H9 (cell line): Measurements from ENCODE around the gene NKAIN4. TPM values are rescaled to one million over a fixed set of nuclear protein-coding genes. Genes with fewer than 3 reads are reported as not detected.

Experiments used
- DNase-seq: peaks from one replicate; pipeline ENCODE4 v3.0.0-alpha.2; 2017
- H2AFZ ChIP-seq: one replicate; pipeline ENCODE4 v1.6.1; 2013; ENCODE audit warnings: mild to moderate bottlenecking, low read length, control low read depth, moderate library complexity
- H2AK5ac ChIP-seq: 2 replicates; pipeline ENCODE4 v1.6.1; 2013; ENCODE audit warnings: low read length, control low read depth, mixed read lengths; ENCODE audit not compliant: insufficient read length
- H2BK120ac ChIP-seq: one replicate; pipeline ENCODE4 v1.6.1; 2013; ENCODE audit warnings: low read depth, mild to moderate bottlenecking, low read length, control low read depth, inconsistent platforms; ENCODE audit not compliant: poor library complexity, severe bottlenecking
- H2BK12ac ChIP-seq: 2 replicates; pipeline ENCODE4 v1.6.1; 2013; ENCODE audit warnings: low read length, control low read depth, mixed read lengths, low read depth; ENCODE audit not compliant: insufficient read length
- H2BK15ac ChIP-seq: 2 replicates; pipeline ENCODE4 v1.6.1; 2013; ENCODE audit warnings: low read depth, low read length, control low read depth
- H2BK20ac ChIP-seq: one replicate; pipeline ENCODE4 v1.6.1; 2013; ENCODE audit warnings: low read depth, mild to moderate bottlenecking, low read length, control low read depth, inconsistent platforms; ENCODE audit not compliant: poor library complexity, severe bottlenecking
- H2BK5ac ChIP-seq: 2 replicates; pipeline ENCODE4 v1.6.1; 2013; ENCODE audit warnings: low read length, control low read depth, mixed read lengths; ENCODE audit not compliant: insufficient read length
- H3K14ac ChIP-seq: 2 replicates; pipeline ENCODE4 v1.6.1; 2013; ENCODE audit warnings: low read length, control low read depth; ENCODE audit not compliant: insufficient read depth
- H3K18ac ChIP-seq: 2 replicates; pipeline ENCODE4 v1.6.1; 2013; ENCODE audit warnings: low read depth, mild to moderate bottlenecking, mixed read lengths, low read length, control low read depth; ENCODE audit not compliant: insufficient read length
- H3K23ac ChIP-seq: 2 replicates; pipeline ENCODE4 v1.6.1; 2013; ENCODE audit warnings: low read length, control low read depth, mixed read lengths, low read depth; ENCODE audit not compliant: insufficient read length
- H3K23me2 ChIP-seq: 2 replicates; pipeline ENCODE4 v1.6.1; 2013; ENCODE audit warnings: low read depth, mild to moderate bottlenecking, mixed read lengths, low read length, control low read depth; ENCODE audit not compliant: insufficient read length, poor library complexity, severe bottlenecking
- H3K27ac ChIP-seq: 2 replicates; pipeline ENCODE4 v1.5.1; 2013; ENCODE audit warnings: low read length, control low read depth, mixed read lengths, low read depth; ENCODE audit not compliant: insufficient read length
- H3K27me3 ChIP-seq: 2 replicates; pipeline ENCODE4 v1.6.1; 2013; ENCODE audit warnings: low read length, control low read depth, inconsistent platforms; ENCODE audit not compliant: insufficient read depth
- H3K4ac ChIP-seq: 2 replicates; pipeline ENCODE4 v1.6.1; 2013; ENCODE audit warnings: low read depth, mild to moderate bottlenecking, control low read depth, inconsistent platforms, low read length, moderate library complexity
- H3K4me1 ChIP-seq: 2 replicates; pipeline ENCODE4 v1.6.1; 2013; ENCODE audit warnings: low read length, control low read depth, inconsistent platforms; ENCODE audit not compliant: insufficient read depth
- H3K4me2 ChIP-seq: 2 replicates; pipeline ENCODE4 v1.6.1; 2013; ENCODE audit warnings: low read length, control low read depth, mixed read lengths; ENCODE audit not compliant: insufficient read length, insufficient read depth
- H3K56ac ChIP-seq: 2 replicates; pipeline ENCODE4 v1.6.1; 2013; ENCODE audit warnings: low read depth, mild to moderate bottlenecking, mixed read lengths, low read length, control low read depth; ENCODE audit not compliant: insufficient read length
- H3K79me1 ChIP-seq: 2 replicates; pipeline ENCODE4 v1.6.1; 2013; ENCODE audit warnings: low read depth, mild to moderate bottlenecking, moderate library complexity, low read length, control low read depth, inconsistent platforms; ENCODE audit not compliant: insufficient read depth, poor library complexity, severe bottlenecking
- H3K79me2 ChIP-seq: 2 replicates; pipeline ENCODE4 v1.6.1; 2013; ENCODE audit warnings: low read length, control low read depth, inconsistent platforms; ENCODE audit not compliant: insufficient read depth
- H3K9ac ChIP-seq: 2 replicates; pipeline ENCODE4 v1.6.1; 2013; ENCODE audit warnings: low read length, control low read depth, mixed read lengths; ENCODE audit not compliant: insufficient read length; ENCODE audit errors: extremely low read depth
- H3K9me3 ChIP-seq: one replicate; pipeline ENCODE4 v1.6.1; 2013; ENCODE audit warnings: low read depth, low read length, inconsistent platforms; ENCODE audit not compliant: control insufficient read depth
- H3T11ph ChIP-seq: one replicate; pipeline ENCODE4 v1.6.1; 2013; ENCODE audit warnings: mild to moderate bottlenecking, low read length, control low read depth, inconsistent platforms
- H4K20me1 ChIP-seq: one replicate; pipeline ENCODE4 v1.6.1; 2013; ENCODE audit not compliant: control insufficient read depth, insufficient read length, insufficient read depth
- H4K5ac ChIP-seq: 2 replicates; pipeline ENCODE4 v1.6.1; 2013; ENCODE audit warnings: low read depth, mild to moderate bottlenecking, mixed read lengths, low read length, control low read depth; ENCODE audit not compliant: insufficient read length
- H4K8ac ChIP-seq: replicated peaks from 2 replicates; pipeline ENCODE4 v1.6.1; 2013; ENCODE audit warnings: low read length, control low read depth, mixed read lengths, low read depth; ENCODE audit not compliant: insufficient read length
- H4K91ac ChIP-seq: 2 replicates; pipeline ENCODE4 v1.6.1; 2013; ENCODE audit warnings: low read depth, mild to moderate bottlenecking, moderate library complexity, mixed read lengths, low read length, control low read depth; ENCODE audit not compliant: insufficient read length
- H3K27ac Mint-ChIP-seq, 3 experiments: 2 replicates in 2 of 3; 3 replicates in 1 of 3; pipeline ENCODE4 v1.8.0; 2020 to 2021; ENCODE audit warnings: mixed read lengths in 3 of 3, mild to moderate bottlenecking in 1 of 3, moderate library complexity in 1 of 3
- H3K27me3 Mint-ChIP-seq: 2 replicates; pipeline ENCODE4 v1.8.0; 2021; ENCODE audit warnings: low read depth, mild to moderate bottlenecking, moderate library complexity, mixed read lengths
- H3K36me3 Mint-ChIP-seq, 3 experiments: 2 replicates in 2 of 3; 3 replicates in 1 of 3; pipeline ENCODE4 v1.8.0; 2020 to 2021; ENCODE audit warnings: low read depth in 3 of 3, mixed read lengths in 3 of 3; ENCODE audit not compliant: insufficient read depth in 1 of 3
- H3K4me1 Mint-ChIP-seq, 2 experiments: 2 replicates each; pipeline ENCODE4 v1.8.0; 2020; ENCODE audit warnings: mixed read lengths in 2 of 2
- H3K4me3 Mint-ChIP-seq, 2 experiments: 2 replicates in 1 of 2; 3 replicates in 1 of 2; pipeline ENCODE4 v1.8.0; 2020 to 2021; ENCODE audit warnings: mild to moderate bottlenecking in 2 of 2, mixed read lengths in 2 of 2, moderate library complexity in 1 of 2
- H3K9me3 Mint-ChIP-seq, 2 experiments: 2 replicates in 1 of 2; 3 replicates in 1 of 2; pipeline ENCODE4 v1.8.0; 2020; ENCODE audit warnings: mild to moderate bottlenecking in 2 of 2, mixed read lengths in 2 of 2, moderate library complexity in 1 of 2
- CTCF ChIP-seq: fragments of 200-600 bp; sonication (generic); conservative IDR thresholded peaks from 3 replicates; pipeline ENCODE4 v1.8.0; 2021; ENCODE audit warnings: antibody characterized with exemption, mild to moderate bottlenecking
- WGBS: extraction: QIAGEN DNeasy Blood & Tissue Kit; methylation state at CpG from one replicate; pipeline ENCODE4 v1.1.7; 2013; ENCODE audit warnings: missing lambda C conversion rate, low lambda C conversion rate, mixed read lengths; ENCODE audit not compliant: insufficient read length; ENCODE audit errors: extremely low coverage; 5-methylcytosine and 5-hydroxymethylcytosine counted together
- total RNA-seq: library from RNA; stranded (reverse); gene quantifications from 2 replicates; pipeline ENCODE4 v1.2.1, GENCODE V29; 2021

NKAIN4 gene
- total RNA-seq, 1 experiment from 2014 or later, result 20.9 TPM

- no CpG with 5 or more reads among the region's 56 CpGs for WGBS
Observed at GRCh38 chr20:63254606-63255384, 532 bp upstream of the NKAIN4 start.

More at GRCh38 chr20:63254606-63255384, 532 bp upstream of the NKAIN4 start:
- Mint-ChIP-seq H3K36me3 (0 out of 7 replicates have a peak, but pooled peaks cover 0 to 4% (median 0%) of the 10 kb centered on the region in 3 experiments), H3K4me1 (peaks cover 27 to 31% of the 10 kb centered on the region in 2 experiments), H3K27me3 (peaks cover 61% of the 10 kb centered on the region), H3K4me3 (peak overlapping the region; percentile 67 to 87), H3K9me3 (peaks cover 2 to 5% of the 10 kb centered on the region in 2 experiments; a peak in 3 of 5 replicates), H3K27ac (no peak overlapping the region)
- Histone ChIP-seq H2AFZ (no peak overlapping the region), H3K27me3 (peaks cover 4% of the 10 kb centered on the region; the same call in 1 of the 2 replicates), H3K14ac (no peak overlapping the region), H2BK20ac (no peak overlapping the region), H3K9ac (no peak overlapping the region), H2BK5ac (no peak overlapping the region), H4K8ac (no peak overlapping the region), H2BK15ac (no peak overlapping the region), H3K4me1 (no peaks in the 10 kb centered on the region), H3K18ac (no peak overlapping the region), H2AK5ac (no peak overlapping the region), H4K20me1 (no peaks in the 10 kb centered on the region), H3K79me2 (no peaks in the 10 kb centered on the region), H3T11ph (no peak overlapping the region), H3K79me1 (no peaks in the 10 kb centered on the region), H3K9me3 (no peaks in the 10 kb centered on the region), H3K4me2 (peak overlapping the region; percentile 58), H3K56ac (no peak overlapping the region), H3K23me2 (peaks cover 15% of the 10 kb centered on the region), H2BK12ac (no peak overlapping the region), H4K5ac (no peak overlapping the region), H4K91ac (no peak overlapping the region), H3K27ac (no peak overlapping the region), H3K23ac (no peak overlapping the region), H3K4ac (no peak overlapping the region), H2BK120ac (no peak overlapping the region)
- TF ChIP-seq CTCF, result peak; percentile 49
- DNase-seq, result peak; percentile 71
